CD4-positive, alpha-beta T cell treated with Interleukin-12 subunit alpha and Interleukin-12 subunit beta, for 1 hour (primary cell): ENCODE measurements around the gene XPR1.

Experiments used
- DNase-seq: peaks from one replicate; pipeline ENCODE4 v3.0.0-alpha.2; 2020

Gene XPR1

GRCh38 chr1:180896161-180896560 is 264.3 kb downstream of the XPR1 start:
- DNase-seq, result no peak

GRCh38 chr1:180898441-180899219 is 266.8 kb downstream of the XPR1 start:
- no peak for DNase-seq

DNA sequence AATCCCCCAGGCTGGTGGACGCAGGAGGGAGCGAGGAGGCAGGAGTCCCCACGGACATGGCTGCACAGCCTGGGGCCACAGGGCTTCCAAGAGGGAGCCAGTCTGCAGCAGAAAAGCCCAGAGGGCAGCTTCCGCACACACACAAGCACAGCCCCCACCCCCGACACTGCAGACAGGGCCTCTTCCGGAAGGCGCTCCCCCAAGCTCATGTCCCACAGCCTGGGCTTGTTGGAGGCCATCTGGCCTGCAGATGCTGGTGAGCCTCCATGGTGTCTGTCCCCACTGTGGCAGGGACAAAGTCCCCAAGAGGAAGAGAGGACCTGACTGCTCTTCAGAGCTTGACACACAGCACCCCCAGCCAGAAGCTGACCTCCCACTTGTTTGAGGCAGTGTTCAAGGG is 267.4 kb downstream of the XPR1 start:
- no peak for DNase-seq

GRCh38 chr1:180901076-180901990 is 269.5 kb downstream of the XPR1 start:
- no peak for DNase-seq

- DNase-seq, result no peak
These were observed 270.7 kb downstream of the XPR1 start for GRCh38 chr1:180902541-180902940.

- no peak for DNase-seq
These were observed 274.1 kb downstream of the XPR1 start for GRCh38 chr1:180905927-180906326.

GRCh38 chr1:180906511-180906910 is 274.7 kb downstream of the XPR1 start:
- DNase-seq, result no peak

DNA sequence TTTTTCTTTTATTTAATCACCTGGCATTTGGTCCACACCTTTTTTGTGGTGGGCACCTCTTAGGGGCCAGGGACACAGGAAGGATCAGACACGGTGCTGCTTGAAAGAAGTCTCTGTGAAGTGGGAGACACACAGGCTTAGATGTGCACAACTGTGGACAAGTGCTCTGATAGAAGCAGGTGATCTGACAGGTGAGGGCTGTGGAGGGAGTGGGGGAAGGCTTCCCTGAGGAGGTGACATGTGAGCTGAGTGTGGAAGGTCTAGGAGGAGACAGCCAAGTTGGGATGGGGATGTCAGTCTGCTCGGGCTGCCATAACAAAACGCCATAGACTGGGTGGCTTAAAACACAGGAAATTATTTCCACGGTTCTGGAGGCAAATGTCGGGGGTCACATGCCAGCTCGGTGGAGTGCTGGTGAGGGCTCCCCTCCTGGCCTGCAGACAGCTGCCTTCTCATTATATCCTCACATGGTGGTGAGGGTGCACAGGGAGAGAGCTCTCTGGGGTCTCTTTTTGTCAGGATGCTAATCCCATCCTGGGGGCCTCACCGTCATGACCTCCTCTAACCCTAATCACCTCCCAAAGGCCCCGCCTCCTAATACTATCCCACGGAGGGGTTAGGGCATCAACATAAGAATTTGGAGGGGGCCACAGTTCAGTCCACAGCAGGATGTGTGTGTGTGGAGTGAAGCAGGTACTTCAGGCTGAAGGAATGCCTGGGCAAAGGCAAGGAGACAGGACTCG is 275.7 kb downstream of the XPR1 start:
- no peak for DNase-seq

DNA sequence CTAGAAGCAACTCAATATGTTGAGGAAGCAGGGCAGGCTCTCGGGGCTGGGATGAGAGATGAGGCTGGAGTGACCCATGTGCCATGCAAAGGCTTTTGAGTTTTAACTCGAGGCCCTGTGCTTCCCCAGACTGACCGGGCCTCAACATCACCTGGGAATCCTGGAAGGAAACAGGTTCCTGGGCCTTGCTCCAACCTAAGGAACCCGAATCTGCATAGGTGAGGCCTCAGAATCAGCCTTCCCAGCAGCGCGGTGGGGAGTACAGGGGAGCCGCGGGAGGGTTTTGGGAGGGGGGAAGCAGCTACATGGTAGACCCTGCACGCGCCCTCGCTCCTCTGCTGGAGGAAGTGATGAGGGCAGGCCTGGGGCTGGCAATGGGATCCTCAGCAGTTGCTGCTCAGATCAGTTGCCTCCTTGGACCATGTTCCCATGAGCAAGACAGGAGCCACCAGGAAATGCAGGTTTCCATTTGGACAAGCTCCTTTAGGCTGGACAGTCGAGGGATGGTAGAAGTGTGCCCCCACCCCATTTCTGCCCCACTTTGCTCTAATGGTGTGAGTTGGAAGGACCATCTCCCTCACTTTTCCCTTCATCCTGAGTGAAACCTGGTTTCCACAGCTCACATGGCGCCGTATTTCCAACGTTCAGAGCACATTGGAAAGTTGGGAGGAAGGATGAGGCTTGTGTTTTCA is 276.4 kb downstream of the XPR1 start:
- no peak for DNase-seq

GRCh38 chr1:180909005-180909414 is 277.2 kb downstream of the XPR1 start:
- no peak for DNase-seq

- DNase-seq, result no peak
These were observed 277.7 kb downstream of the XPR1 start for GRCh38 chr1:180909462-180909976.

- DNase-seq, result no peak
These were observed 279.9 kb downstream of the XPR1 start for GRCh38 chr1:180911640-180912191.

- DNase-seq, result no peak
These were observed 280.5 kb downstream of the XPR1 start for GRCh38 chr1:180912211-180912800.

DNA sequence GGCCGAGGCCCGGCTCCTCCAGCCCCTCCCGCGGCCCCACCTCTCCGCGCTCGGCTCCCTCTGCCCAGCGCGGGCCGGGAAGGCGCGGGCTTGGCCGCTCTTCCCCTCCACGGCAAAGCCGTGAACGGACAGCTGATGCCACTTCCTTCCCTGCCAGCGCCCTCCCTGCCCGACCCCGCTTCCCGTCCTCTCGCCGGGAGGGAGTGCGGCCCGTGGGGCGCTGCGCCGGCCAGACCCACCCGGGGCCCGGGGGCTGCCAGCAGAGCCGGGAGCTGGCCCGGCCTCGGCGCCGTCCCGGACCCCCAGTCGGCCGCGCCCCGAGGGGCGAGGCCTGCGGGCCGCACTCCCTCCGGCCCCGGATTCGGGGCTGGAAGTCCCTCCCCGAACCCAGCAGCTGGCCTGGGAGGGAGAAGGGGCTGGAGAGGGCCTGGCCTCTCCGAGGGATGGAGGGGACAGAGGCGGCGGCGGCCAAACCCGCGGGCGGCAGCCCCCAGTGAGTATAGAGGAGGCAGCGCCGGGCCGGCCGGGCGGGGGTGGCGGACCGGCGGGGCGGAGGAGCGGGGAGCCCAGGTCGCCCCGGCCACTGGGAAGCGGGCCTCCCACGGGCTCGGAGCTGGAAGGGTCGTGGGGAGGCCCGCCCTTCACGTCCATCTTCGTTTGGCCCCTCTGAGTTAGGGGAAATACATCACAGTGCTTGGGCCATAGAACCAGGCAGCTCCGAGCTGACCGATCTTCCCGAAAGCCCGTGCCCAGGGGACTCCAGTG is 281.2 kb downstream of the XPR1 start, which contains the start of gene KIAA1614:
Gene KIAA1614, plus strand, starts transcription at position 97 of the 765 bp plus-strand sequence. Its CDS starts 347 bp downstream, at position 444.
- no peak for DNase-seq

DNA sequence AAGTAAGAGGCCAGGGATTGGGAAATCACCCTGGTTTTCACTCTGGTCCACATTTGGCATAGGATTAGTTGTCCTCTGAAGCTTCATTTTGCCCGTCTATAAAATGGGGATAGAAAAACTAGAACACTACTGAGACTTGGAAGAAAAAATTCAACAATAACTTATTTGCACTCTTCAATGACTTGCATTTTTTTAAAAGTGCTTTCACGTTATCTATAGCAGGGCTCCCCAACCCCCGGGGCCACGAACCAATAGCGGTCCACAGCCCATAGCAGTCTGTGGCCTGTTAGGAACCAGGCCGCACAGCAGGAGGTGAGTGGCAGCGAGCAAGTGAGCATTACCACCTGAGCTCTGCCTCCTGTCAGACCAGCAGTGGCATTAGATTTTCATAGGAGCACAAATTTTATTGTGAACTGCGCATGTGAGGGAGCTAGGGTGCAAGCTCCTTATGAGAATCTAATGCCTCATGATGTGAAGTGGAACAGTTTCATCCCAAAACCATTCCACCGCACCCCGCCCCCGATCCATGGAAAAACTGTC is 283.7 kb downstream of the XPR1 start:
- DNase-seq, result no peak

- DNase-seq, result no peak
These were observed 284.4 kb downstream of the XPR1 start for GRCh38 chr1:180916012-180916770.

DNA sequence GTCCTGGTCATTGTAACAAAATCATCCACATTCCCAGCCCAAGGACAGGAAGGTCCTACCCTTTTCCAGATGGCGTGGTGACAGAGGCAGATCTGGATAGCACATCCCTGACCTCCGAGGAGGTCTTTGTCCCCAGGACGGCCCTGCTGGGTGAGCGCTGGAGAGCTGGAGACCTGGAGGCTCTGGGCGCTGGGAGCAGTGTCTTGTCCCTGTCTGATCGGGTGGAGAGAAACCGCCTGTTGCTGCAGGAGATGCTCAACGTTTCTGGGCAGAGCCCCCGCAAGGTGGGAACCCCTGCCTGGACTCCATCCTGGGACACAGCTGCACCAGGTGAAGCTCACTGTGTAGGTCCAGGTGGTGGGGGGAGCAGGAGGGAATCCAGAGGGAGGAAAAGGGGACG is 284.9 kb downstream of the XPR1 start:
- DNase-seq, result no peak

GRCh38 chr1:180917306-180918065 is 285.7 kb downstream of the XPR1 start:
- no peak for DNase-seq

DNA sequence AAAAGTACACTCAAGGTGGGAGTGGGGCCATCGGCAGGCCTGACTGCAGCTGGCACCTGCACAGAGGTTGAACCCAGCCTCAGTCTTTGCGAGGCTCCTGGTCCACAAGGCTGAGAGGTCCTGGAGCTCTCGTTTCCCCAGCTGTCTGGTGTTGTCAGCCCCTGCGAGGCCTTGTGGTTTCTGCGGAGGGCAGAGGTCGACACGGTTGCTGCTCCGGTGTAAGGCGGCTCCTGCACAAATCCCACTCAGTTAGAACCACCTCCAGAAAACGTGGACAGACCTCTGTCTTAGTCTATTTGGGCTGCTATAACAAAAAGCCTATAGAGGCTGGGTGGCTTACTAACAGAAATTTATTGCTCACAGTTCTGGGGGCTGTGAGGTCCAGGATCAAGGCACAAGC is 286.7 kb downstream of the XPR1 start:
- DNase-seq, result no peak
